ENCODE measurements around the gene C12orf56.

DNA sequence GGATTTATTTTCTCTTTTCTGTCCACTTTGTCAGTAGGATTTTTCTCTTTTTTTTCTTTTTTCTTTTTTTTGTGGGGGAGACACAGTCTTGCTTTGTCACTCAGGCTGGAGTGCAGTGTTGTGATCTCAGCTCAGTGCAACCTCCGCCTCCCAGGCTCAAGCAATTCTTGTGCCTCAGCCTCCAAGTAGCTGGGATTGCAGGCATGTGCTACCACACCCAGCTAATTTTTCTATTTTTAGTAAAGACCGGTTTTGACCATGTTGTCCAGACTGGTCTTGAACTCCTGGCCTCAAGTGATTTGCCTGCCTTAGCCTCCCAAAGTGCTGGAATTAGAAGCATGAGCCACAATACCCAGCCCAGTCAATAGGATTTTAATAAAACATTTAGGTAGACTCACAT lies 40.3 kb upstream of the C12orf56 start:
- TF ChIP-seq EP300 (conservative IDR thresholded peaks at IDR 0.05; ENCODE audit: poor library complexity, severe bottlenecking) = no peak
- TF ChIP-seq, protein P1, sequence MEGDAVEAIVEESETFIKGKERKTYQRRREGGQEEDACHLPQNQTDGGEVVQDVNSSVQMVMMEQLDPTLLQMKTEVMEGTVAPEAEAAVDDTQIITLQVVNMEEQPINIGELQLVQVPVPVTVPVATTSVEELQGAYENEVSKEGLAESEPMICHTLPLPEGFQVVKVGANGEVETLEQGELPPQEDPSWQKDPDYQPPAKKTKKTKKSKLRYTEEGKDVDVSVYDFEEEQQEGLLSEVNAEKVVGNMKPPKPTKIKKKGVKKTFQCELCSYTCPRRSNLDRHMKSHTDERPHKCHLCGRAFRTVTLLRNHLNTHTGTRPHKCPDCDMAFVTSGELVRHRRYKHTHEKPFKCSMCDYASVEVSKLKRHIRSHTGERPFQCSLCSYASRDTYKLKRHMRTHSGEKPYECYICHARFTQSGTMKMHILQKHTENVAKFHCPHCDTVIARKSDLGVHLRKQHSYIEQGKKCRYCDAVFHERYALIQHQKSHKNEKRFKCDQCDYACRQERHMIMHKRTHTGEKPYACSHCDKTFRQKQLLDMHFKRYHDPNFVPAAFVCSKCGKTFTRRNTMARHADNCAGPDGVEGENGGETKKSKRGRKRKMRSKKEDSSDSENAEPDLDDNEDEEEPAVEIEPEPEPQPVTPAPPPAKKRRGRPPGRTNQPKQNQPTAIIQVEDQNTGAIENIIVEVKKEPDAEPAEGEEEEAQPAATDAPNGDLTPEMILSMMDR (IDR thresholded peaks at IDR 0.05; ENCODE audit: poor library complexity, severe bottlenecking) = no peak
- TF ChIP-seq EZH2 (IDR thresholded peaks at IDR 0.05; ENCODE audit: borderline replicate concordance, insufficient read depth, low read length, poor library complexity, severe bottlenecking) = no peak
- no peak for TF ChIP-seq RAD21 (conservative IDR thresholded peaks at IDR 0.05)
- no peak for TF ChIP-seq TAF1 (IDR thresholded peaks at IDR 0.05; ENCODE audit: low read depth)
- no peak for TF ChIP-seq POLR2AphosphoS5 (IDR thresholded peaks at IDR 0.05)
- TF ChIP-seq, protein P2, sequence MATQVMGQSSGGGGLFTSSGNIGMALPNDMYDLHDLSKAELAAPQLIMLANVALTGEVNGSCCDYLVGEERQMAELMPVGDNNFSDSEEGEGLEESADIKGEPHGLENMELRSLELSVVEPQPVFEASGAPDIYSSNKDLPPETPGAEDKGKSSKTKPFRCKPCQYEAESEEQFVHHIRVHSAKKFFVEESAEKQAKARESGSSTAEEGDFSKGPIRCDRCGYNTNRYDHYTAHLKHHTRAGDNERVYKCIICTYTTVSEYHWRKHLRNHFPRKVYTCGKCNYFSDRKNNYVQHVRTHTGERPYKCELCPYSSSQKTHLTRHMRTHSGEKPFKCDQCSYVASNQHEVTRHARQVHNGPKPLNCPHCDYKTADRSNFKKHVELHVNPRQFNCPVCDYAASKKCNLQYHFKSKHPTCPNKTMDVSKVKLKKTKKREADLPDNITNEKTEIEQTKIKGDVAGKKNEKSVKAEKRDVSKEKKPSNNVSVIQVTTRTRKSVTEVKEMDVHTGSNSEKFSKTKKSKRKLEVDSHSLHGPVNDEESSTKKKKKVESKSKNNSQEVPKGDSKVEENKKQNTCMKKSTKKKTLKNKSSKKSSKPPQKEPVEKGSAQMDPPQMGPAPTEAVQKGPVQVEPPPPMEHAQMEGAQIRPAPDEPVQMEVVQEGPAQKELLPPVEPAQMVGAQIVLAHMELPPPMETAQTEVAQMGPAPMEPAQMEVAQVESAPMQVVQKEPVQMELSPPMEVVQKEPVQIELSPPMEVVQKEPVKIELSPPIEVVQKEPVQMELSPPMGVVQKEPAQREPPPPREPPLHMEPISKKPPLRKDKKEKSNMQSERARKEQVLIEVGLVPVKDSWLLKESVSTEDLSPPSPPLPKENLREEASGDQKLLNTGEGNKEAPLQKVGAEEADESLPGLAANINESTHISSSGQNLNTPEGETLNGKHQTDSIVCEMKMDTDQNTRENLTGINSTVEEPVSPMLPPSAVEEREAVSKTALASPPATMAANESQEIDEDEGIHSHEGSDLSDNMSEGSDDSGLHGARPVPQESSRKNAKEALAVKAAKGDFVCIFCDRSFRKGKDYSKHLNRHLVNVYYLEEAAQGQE (IDR thresholded peaks at IDR 0.05; ENCODE audit: borderline replicate concordance) = no peak
- no peak for TF ChIP-seq SMC3 (conservative IDR thresholded peaks at IDR 0.05; ENCODE audit: poor library complexity)

Data from neural cell (in vitro differentiated cells).